NT2/D1 (cell line): ENCODE measurements around the gene UBA3.

Experiments
- SUZ12 ChIP-seq: IDR thresholded peaks from 2 replicates; pipeline ENCODE4 v1.6.1; 2011; ENCODE audit not compliant: insufficient read length, insufficient read depth; ENCODE audit errors: extremely low read depth
- YY1 ChIP-seq: IDR thresholded peaks from 2 replicates; pipeline ENCODE4 v1.6.1; 2011; ENCODE audit not compliant: insufficient read length, insufficient read depth
- ZNF274 ChIP-seq: IDR thresholded peaks from 2 replicates; pipeline ENCODE4 v1.6.1; 2011; ENCODE audit warnings: mild to moderate bottlenecking, low read depth, low read length

DNA sequence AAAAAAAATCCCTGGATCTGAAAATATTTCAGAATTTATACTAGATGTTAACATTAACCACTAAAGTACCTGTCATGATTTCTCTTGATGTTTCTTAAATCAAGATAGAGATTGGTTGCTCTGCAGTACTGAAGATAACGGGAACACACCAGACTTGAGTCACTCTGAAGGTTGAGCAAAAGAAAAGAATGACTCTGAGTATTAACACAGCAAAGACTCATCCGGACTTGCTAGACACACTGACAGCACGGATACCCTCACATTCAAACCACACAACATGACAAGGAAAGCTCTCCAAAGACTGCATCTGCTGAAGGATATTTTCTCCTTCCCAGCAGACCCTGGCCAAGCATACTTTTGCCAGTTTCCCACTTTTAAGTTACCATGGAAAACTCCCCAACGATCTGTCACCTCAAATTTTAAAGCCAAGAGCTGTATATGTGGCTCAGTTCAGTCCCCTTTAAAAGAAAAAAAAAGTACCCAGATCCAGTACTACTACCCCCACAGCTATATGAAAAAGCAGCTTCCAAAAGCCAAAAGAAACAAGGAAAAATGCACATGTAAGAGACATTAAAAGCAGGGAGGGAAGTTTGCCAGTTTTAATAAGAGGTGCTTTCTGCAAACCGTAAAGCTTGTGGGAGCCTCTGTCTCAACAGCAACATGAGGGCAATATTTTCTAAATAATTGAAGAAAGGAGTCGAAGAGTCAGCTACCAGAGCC lies 74.9 kb downstream of the UBA3 start:
- TF ChIP-seq YY1 (no peak), ZNF274 (no peak), SUZ12 (no peak)
